Uterus (tissue), 2 donors: ENCODE measurements around the gene ANXA7.

ENCODE experiments used
- POLR2A ChIP-seq, 2 donors: fragments of 450-650 bp; IDR thresholded peaks; one replicate each; pipeline ENCODE4 v1.6.1; 2016; ENCODE audit warnings: antibody characterized with exemption in 2 of 2, mild to moderate bottlenecking in 1 of 2, moderate library complexity in 1 of 2
- TF ChIP-seq, protein P1 (sequence below), 4 experiments: fragments of 200-600 bp in 2 of 4; fragments of 450-650 bp in 2 of 4; sonication (generic) in 2 of 4; IDR thresholded peaks; one replicate each; pipeline ENCODE4 v1.5.1; 2016 to 2019; ENCODE audit warnings: antibody characterized with exemption in 4 of 4, mild to moderate bottlenecking in 2 of 4, moderate library complexity in 1 of 4

DNA sequence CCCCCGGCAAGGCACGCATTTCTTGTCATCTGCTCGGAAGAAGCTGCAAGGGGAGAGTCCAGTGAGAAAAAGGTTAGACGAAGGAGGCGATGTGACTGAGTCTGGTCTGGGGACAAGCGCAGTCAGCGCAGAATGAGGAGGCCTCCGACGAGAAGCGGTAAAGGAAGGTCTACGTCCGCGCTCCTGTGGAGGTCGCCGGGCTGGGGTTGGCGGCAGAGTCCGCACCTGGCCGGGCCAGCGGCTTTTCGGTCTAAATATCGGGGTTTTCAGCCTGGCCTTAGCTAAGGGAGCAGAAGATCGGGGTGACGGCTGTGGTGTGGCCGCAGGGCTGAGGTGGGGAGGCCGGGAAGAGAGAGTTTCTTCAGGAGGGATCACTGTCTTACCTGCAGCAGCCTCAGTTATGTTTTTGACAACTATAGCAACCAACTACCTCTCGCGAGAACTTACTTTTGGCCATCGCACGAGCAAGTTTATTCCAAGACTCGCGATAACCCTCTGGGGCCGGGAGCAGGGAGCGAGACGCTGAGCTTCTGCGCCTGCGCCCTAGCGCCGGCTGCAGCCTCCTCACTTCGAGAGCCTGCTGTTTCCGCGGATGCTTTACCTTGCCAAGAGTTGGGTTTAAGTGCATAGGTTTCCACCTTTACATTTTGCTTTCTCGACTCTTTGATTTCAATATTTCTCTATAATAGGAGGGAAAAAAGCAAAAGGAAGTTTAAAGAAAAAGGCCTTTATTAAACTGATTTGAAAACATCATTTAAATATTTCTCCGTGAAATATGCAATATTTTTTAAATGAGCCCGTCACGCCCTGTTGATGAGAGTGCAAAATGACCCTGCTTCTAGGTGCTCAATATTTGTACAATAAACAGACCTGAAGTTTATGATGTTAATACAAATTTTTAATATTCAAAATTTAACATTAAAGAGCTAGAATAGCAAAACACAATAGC is 55.3 kb downstream of the ANXA7 start, which contains the start of gene CFAP70:
- TF ChIP-seq, protein P1, sequence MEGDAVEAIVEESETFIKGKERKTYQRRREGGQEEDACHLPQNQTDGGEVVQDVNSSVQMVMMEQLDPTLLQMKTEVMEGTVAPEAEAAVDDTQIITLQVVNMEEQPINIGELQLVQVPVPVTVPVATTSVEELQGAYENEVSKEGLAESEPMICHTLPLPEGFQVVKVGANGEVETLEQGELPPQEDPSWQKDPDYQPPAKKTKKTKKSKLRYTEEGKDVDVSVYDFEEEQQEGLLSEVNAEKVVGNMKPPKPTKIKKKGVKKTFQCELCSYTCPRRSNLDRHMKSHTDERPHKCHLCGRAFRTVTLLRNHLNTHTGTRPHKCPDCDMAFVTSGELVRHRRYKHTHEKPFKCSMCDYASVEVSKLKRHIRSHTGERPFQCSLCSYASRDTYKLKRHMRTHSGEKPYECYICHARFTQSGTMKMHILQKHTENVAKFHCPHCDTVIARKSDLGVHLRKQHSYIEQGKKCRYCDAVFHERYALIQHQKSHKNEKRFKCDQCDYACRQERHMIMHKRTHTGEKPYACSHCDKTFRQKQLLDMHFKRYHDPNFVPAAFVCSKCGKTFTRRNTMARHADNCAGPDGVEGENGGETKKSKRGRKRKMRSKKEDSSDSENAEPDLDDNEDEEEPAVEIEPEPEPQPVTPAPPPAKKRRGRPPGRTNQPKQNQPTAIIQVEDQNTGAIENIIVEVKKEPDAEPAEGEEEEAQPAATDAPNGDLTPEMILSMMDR (IDR thresholded peaks at IDR 0.05): no peak
- peak in 1 of 2 donors; percentile 3 for TF ChIP-seq POLR2A (IDR thresholded peaks at IDR 0.05)
